K562 (cell line): Measurements from ENCODE around the gene NR6A1. TPM values are rescaled to one million over a fixed set of nuclear protein-coding genes. Genes with fewer than 3 reads are reported as not detected.

Experiments used
- CBX1 ChIP-seq: sonication (generic); IDR thresholded peaks from 2 replicates; pipeline ENCODE4 v1.6.1; 2016; ENCODE audit warnings: antibody characterized with exemption, low read depth, mild to moderate bottlenecking
- DPF2 ChIP-seq: fragments of 450-650 bp; IDR thresholded peaks from 2 replicates; pipeline ENCODE4 v1.6.1; 2016
- FIP1L1 ChIP-seq: fragments of 200-400 bp; formaldehyde crosslinking; IDR thresholded peaks from 2 replicates; pipeline ENCODE4 v1.6.1; 2018; ENCODE audit warnings: mild to moderate bottlenecking, low read depth, low read length; ENCODE audit not compliant: poor library complexity, severe bottlenecking
- FOXA1 ChIP-seq: fragments of 450-650 bp; IDR thresholded peaks from 2 replicates; pipeline ENCODE4 v1.6.1; 2016; ENCODE audit warnings: mild to moderate bottlenecking, borderline replicate concordance
- FOXJ2 ChIP-seq: fragments of 200-800 bp; sonication (Bioruptor generic); IDR thresholded peaks from 2 replicates; pipeline ENCODE4 v1.6.1; 2016; ENCODE audit warnings: missing genetic modification characterization, missing compliant biosample characterization
- GATA2 ChIP-seq: sonication (generic); formaldehyde crosslinking; IDR thresholded peaks from 2 replicates; pipeline ENCODE4 v1.4.0; 2020; ENCODE audit warnings: mild to moderate bottlenecking, missing genetic modification reagents
- HNRNPH1 ChIP-seq: fragments of 200-400 bp; formaldehyde crosslinking; optimal IDR thresholded peaks from 2 replicates; pipeline ENCODE3; 2017; ENCODE audit warnings: low read depth, mild to moderate bottlenecking, low read length, moderate library complexity
- MLX ChIP-seq, 2 experiments: fragments of 450-650 bp in 1 of 2; sonication (generic) in 1 of 2; formaldehyde crosslinking; conservative IDR thresholded peaks; 2 replicates each; pipeline versions ENCODE4 v1.4.0 to v1.8.1; 2020 to 2022; ENCODE audit warnings: mild to moderate bottlenecking in 1 of 2, missing genetic modification reagents in 1 of 2
- NBN ChIP-seq: fragments of 450-650 bp; IDR thresholded peaks from 2 replicates; pipeline ENCODE4 v1.6.1; 2016; ENCODE audit warnings: low read depth, mild to moderate bottlenecking
- NCOA6 ChIP-seq: fragments of 450-650 bp; IDR thresholded peaks from 2 replicates; pipeline ENCODE4 v1.6.1; 2017; ENCODE audit warnings: mild to moderate bottlenecking
- RERE ChIP-seq: sonication (generic); formaldehyde crosslinking; IDR thresholded peaks from 2 replicates; pipeline ENCODE4 v1.8.0; 2023; ENCODE audit warnings: missing genetic modification reagents, mild to moderate bottlenecking, borderline replicate concordance
- SAP30 ChIP-seq: fragments of 200-600 bp; sonication (generic); IDR thresholded peaks from 2 replicates; pipeline ENCODE4 v1.6.1; 2012; ENCODE audit warnings: borderline replicate concordance, low read depth, mild to moderate bottlenecking, moderate library complexity, low read length, control low read depth, inconsistent platforms; ENCODE audit not compliant: insufficient read depth, poor library complexity, severe bottlenecking
- SNAPC5 ChIP-seq: fragments of 250-450 bp; sonication (Bioruptor Pico); IDR thresholded peaks from 2 replicates; pipeline ENCODE4 v1.8.0; 2021; ENCODE audit warnings: moderate library complexity, mild to moderate bottlenecking, inconsistent platforms
- TBP ChIP-seq: optimal IDR thresholded peaks from 2 replicates; pipeline ENCODE3; 2011; ENCODE audit warnings: low read depth, low read length, improper control_type of control experiment
- TEAD4 ChIP-seq, 2 experiments: sonication (generic) in 1 of 2; formaldehyde crosslinking in 1 of 2; IDR thresholded peaks; 2 replicates each; pipeline versions ENCODE4 v1.6.1 to v1.8.0; 2012 to 2022; ENCODE audit warnings: borderline replicate concordance in 1 of 2, inconsistent platforms in 1 of 2, low read length in 1 of 2, mild to moderate bottlenecking in 1 of 2, missing genetic modification reagents in 1 of 2
- ZBTB33 ChIP-seq: sonication (generic); formaldehyde crosslinking; IDR thresholded peaks from 2 replicates; pipeline ENCODE4 v1.8.1; 2023; ENCODE audit warnings: mild to moderate bottlenecking, missing genetic modification reagents
- ZNF143 ChIP-seq: sonication (generic); formaldehyde crosslinking; IDR thresholded peaks from 2 replicates; pipeline ENCODE4 v1.9.0; 2022; ENCODE audit warnings: mild to moderate bottlenecking, missing genetic modification reagents
- ZNF384 ChIP-seq: IDR thresholded peaks from 2 replicates; pipeline ENCODE4 v1.6.1; 2012; ENCODE audit warnings: low read depth, low read length, improper control_type of control experiment
- ZNF551 ChIP-seq: fragments of 250-450 bp; sonication (Bioruptor Pico); IDR thresholded peaks from 2 replicates; pipeline ENCODE4 v1.5.0; 2021; ENCODE audit warnings: mild to moderate bottlenecking, moderate library complexity
- polyA plus RNA-seq, 8 experiments: library from polyadenylated mRNA; depleted of rRNA in 4 of 8; stranded (reverse) in 5 of 8; unstranded in 3 of 8; fragments of >200 nt; fragmentation: Nextera tagmentation in 2 of 8; fragmentation: Illumina TruSeq in 1 of 8; extraction: Ambion mirVana in 2 of 8; extraction: Trizol in 1 of 8; gene quantifications; 2 replicates each; pipeline versions ENCODE4 v1.2.1 to v1.2.3, GENCODE V29; 2011 to 2014; ENCODE audit warnings: inconsistent platforms in 1 of 8, missing spikeins in 1 of 8
- total RNA-seq, 7 experiments: library from RNA; depleted of rRNA in 6 of 7; stranded (reverse); fragments of >200 nt in 6 of 7; fragmentation: Illumina TruSeq in 2 of 7; extraction: Trizol in 2 of 7; gene quantifications; 2 replicates each; pipeline versions ENCODE4 v1.2.1 to v1.2.3, GENCODE V29; 2011 to 2021; ENCODE audit warnings: low replicate concordance in 1 of 7

The NR6A1 gene
- total and polyA plus RNA-seq, 9 of the 15 experiments (the other 6 are each of a cell fraction or from before 2014, with no cell fraction given): 9.7 to 55.4 (median 28.3) TPM

GRCh38 chr9:124771867-124772679 is 962 bp upstream of the NR6A1 start (continued):
- TF ChIP-seq ZNF384 (no peak; the same call in 1 of the 2 replicates), SAP30 (peak; percentile 37), NCOA6 (no peak), ZNF551 (CRISPR knock-in tag) (no peak), DPF2 (peak; percentile 68; the same call in 1 of the 2 replicates), NBN (peak; percentile 71; the same call in 1 of the 2 replicates), HNRNPH1 (no peak), GATA2 (CRISPR knock-in tag) (0 out of 2 replicates have a peak, but pooled peaks have one; percentile 27), TEAD4 (IDR thresholded peaks at IDR 0.05; ENCODE audit: low read length) (no peak), TEAD4 (CRISPR knock-in tag; IDR thresholded peaks at IDR 0.05; ENCODE audit: borderline replicate concordance) (no peak), MLX (CRISPR knock-in tag; conservative IDR thresholded peaks at IDR 0.05) (no peak), FOXA1 (no peak), TBP (no peak), ZNF143 (no peak), CBX1 (peak; percentile 84; the same call in 1 of the 2 replicates), FIP1L1 (no peak), SNAPC5 (CRISPR knock-in tag) (no peak), ZBTB33 (no peak), FOXJ2 (tag) (0 out of 2 replicates have a peak, but pooled peaks have one; percentile 41), RERE (CRISPR knock-in tag) (no peak)
